Ramos (cell line): ENCODE measurements around the gene TCEANC.

ENCODE experiments used
- in situ Hi-C: fragments of 300-500 bp; cut with MboI; formaldehyde crosslinking; loops from one replicate; pipeline ENCODE4 v1.14.3; 2022; ENCODE audit warnings: low sequenced_read_pairs; ENCODE audit not compliant: unreplicated experiment

The TCEANC gene

GRCh38 chrX:13688958-13689740 lies 36.2 kb downstream of the TCEANC start, which contains the start of gene RAB9A:
RAB9A (plus strand) TSS chrX:13689128; CDS start chrX:13708747, 19,619 bp downstream.
- in situ Hi-C loops: no loop called here

- in situ Hi-C loops: no loop called here
These were observed 36.8 kb downstream of the TCEANC start for GRCh38 chrX:13689741-13690211.

- in situ Hi-C loops: no loop called here
These were observed 37.9 kb downstream of the TCEANC start for GRCh38 chrX:13690836-13691235.

- in situ Hi-C loops: no loop called here
These were observed 39.0 kb downstream of the TCEANC start for GRCh38 chrX:13691841-13692371.

- in situ Hi-C loops: no loop called here
These were observed 39.9 kb downstream of the TCEANC start for GRCh38 chrX:13692771-13693231.

GRCh38 chrX:13693341-13693961 lies 40.5 kb downstream of the TCEANC start:
- in situ Hi-C loops: no loop called here

GRCh38 chrX:13694359-13694758 lies 41.4 kb downstream of the TCEANC start:
- in situ Hi-C loops: no loop called here

GRCh38 chrX:13694983-13695382 lies 42.0 kb downstream of the TCEANC start:
- in situ Hi-C loops: no loop called here

GRCh38 chrX:13695601-13696115 lies 42.7 kb downstream of the TCEANC start:
- in situ Hi-C loops: no loop called here

GRCh38 chrX:13697455-13697854 lies 44.5 kb downstream of the TCEANC start:
- in situ Hi-C loops: no loop called here

- in situ Hi-C loops: no loop called here
These were observed 45.0 kb downstream of the TCEANC start for GRCh38 chrX:13697976-13698375.

- in situ Hi-C loops: no loop called here
These were observed 45.5 kb downstream of the TCEANC start for GRCh38 chrX:13698432-13698831.

GRCh38 chrX:13699183-13699826 lies 46.4 kb downstream of the TCEANC start:
- in situ Hi-C loops: no loop called here

GRCh38 chrX:13700380-13700779 lies 47.4 kb downstream of the TCEANC start:
- in situ Hi-C loops: no loop called here

GRCh38 chrX:13702111-13702789 lies 49.3 kb downstream of the TCEANC start:
- in situ Hi-C loops: no loop called here

- in situ Hi-C loops: no loop called here
These were observed 50.2 kb downstream of the TCEANC start for GRCh38 chrX:13703135-13703534.

- in situ Hi-C loops: no loop called here
These were observed 50.6 kb downstream of the TCEANC start for GRCh38 chrX:13703589-13703988.

- in situ Hi-C loops: no loop called here
These were observed 58.2 kb downstream of the TCEANC start for GRCh38 chrX:13711141-13711540.
